HepG2 (cell line): Measurements from ENCODE around the gene IHH. TPM values are rescaled to one million over a fixed set of nuclear protein-coding genes. Genes with fewer than 3 reads are reported as not detected.

Source experiments
- ATAC-seq: fragments of 200-7000 bp; cut with Tn5 transposase; 3 replicates; pipeline ENCODE4 v1.9.1; 2020; ENCODE audit warnings: mild to moderate bottlenecking, moderate library complexity
- BruUV-seq: library from RNA; stranded (reverse); fragments of 400-500 nt; replicated peaks from 2 replicates; lab custom pipeline; 2021; lab: Mats Ljungman, UMichigan
- CTCF ChIA-PET: fragments of 300-600 bp; formaldehyde crosslinking; extraction: SDS; loops from one replicate; lab custom pipeline; 2021; ENCODE audit warnings: low total read pairs, inconsistent platforms, low intra/inter-chr PET ratio; lab: Yijun Ruan, JAX
- POLR2A ChIA-PET: fragments of 350-600 bp; sonication (Branson Sonifier 250); formaldehyde crosslinking; loops from one replicate; lab custom pipeline; 2020; ENCODE audit warnings: antibody characterized with exemption, inconsistent platforms; lab: Yijun Ruan, JAX
- DNase-seq: peaks from one replicate; pipeline ENCODE4 v3.0.0-alpha.2; 2015; ENCODE audit warnings: low spot score
- FAIRE-seq: peaks from 3 replicates; lab custom pipeline; 2011; peaks lifted over from hg19 to GRCh38; lab: Jason Lieb, UNC
- H2AFZ ChIP-seq: one replicate; pipeline ENCODE4 v1.6.1; 2011; ENCODE audit warnings: low read length, inconsistent platforms
- H3K27ac ChIP-seq: fragments of 300-600 bp; 3 replicates; pipeline ENCODE4 v1.8.0; 2011; ENCODE audit warnings: mixed run types, mild to moderate bottlenecking, mixed read lengths, low read length, inconsistent platforms; ENCODE audit not compliant: insufficient read depth; ENCODE audit errors: extremely low read length
- H3K27me3 ChIP-seq, 2 experiments: fragments of 200-600 bp in 1 of 2; 2 replicates in 1 of 2; 3 replicates in 1 of 2; pipeline versions ENCODE4 v1.6.0 to v1.8.0; 2011; ENCODE audit warnings: low read length in 2 of 2, mild to moderate bottlenecking in 2 of 2, moderate library complexity in 2 of 2, inconsistent platforms in 1 of 2; ENCODE audit not compliant: insufficient read depth in 2 of 2, control insufficient read depth in 1 of 2
- H3K36me3 ChIP-seq, 2 experiments: fragments of 200-600 bp in 1 of 2; replicated peaks in 1 of 2; 2 replicates in 1 of 2; 3 replicates in 1 of 2; pipeline versions ENCODE4 v1.5.1 to v1.8.0; 2011; ENCODE audit warnings: low read length in 2 of 2, inconsistent platforms in 1 of 2; ENCODE audit not compliant: insufficient read depth in 2 of 2, control insufficient read depth in 1 of 2
- H3K4me1 ChIP-seq: 2 replicates; pipeline ENCODE4 v1.5.1; 2012; ENCODE audit warnings: low read length, inconsistent platforms; ENCODE audit not compliant: insufficient read depth
- H3K4me2 ChIP-seq: 2 replicates; pipeline ENCODE4 v1.6.0; 2011; ENCODE audit warnings: low read depth, low read length, inconsistent platforms
- H3K4me3 ChIP-seq, 3 experiments: fragments of 200-600 bp in 1 of 3; sonication (generic), shearing (Covaris generic) in 1 of 3; replicated peaks in 1 of 3; 2 replicates each; pipeline ENCODE4 v1.5.1; 2011 to 2016; ENCODE audit warnings: low read length in 3 of 3, inconsistent platforms in 2 of 3, low read depth in 2 of 3, mild to moderate bottlenecking in 2 of 3, control low read depth in 1 of 3, mixed read lengths in 1 of 3; ENCODE audit not compliant: insufficient read depth in 1 of 3
- H3K79me2 ChIP-seq: one replicate; pipeline ENCODE4 v1.6.1; 2011; ENCODE audit warnings: low read length, inconsistent platforms; ENCODE audit not compliant: insufficient read depth
- H3K9ac ChIP-seq: 2 replicates; pipeline ENCODE4 v1.6.0; 2011; ENCODE audit warnings: mild to moderate bottlenecking, low read depth, low read length, inconsistent platforms; ENCODE audit not compliant: insufficient read depth
- H3K9me3 ChIP-seq: 2 replicates; pipeline ENCODE4 v1.5.1; 2012; ENCODE audit warnings: mild to moderate bottlenecking, low read length
- H4K20me1 ChIP-seq: 2 replicates; pipeline ENCODE4 v1.6.0; 2011; ENCODE audit warnings: inconsistent platforms, mild to moderate bottlenecking, low read length, moderate library complexity; ENCODE audit not compliant: insufficient read depth
- BCL6 ChIP-seq: IDR thresholded peaks from 2 replicates; pipeline ENCODE4 v1.6.1; 2016; ENCODE audit warnings: missing genetic modification reagents, missing compliant biosample characterization
- CCAR2 ChIP-seq: fragments of 200-400 bp; formaldehyde crosslinking; optimal IDR thresholded peaks from 2 replicates; pipeline ENCODE3; 2018; ENCODE audit warnings: low read depth, mild to moderate bottlenecking, low read length, moderate library complexity
- EZH2 ChIP-seq: conservative IDR thresholded peaks from 2 replicates; pipeline ENCODE4 v1.6.1; 2012; ENCODE audit warnings: mild to moderate bottlenecking, low read depth, low read length, moderate library complexity
- MAF1 ChIP-seq: sonication (generic); formaldehyde crosslinking; IDR thresholded peaks from 2 replicates; pipeline ENCODE4 v1.5.0; 2020; ENCODE audit warnings: missing genetic modification reagents, borderline replicate concordance
- REXO4 ChIP-seq: sonication (generic); formaldehyde crosslinking; IDR thresholded peaks from 2 replicates; pipeline ENCODE4 v1.8.0; 2022; ENCODE audit warnings: missing genetic modification reagents, mild to moderate bottlenecking, borderline replicate concordance
- RFXANK ChIP-seq: IDR thresholded peaks from 2 replicates; pipeline ENCODE4 v1.6.1; 2016
- TGIF2 ChIP-seq: IDR thresholded peaks from 2 replicates; pipeline ENCODE4 v1.6.1; 2016; ENCODE audit warnings: control low read depth, missing compliant biosample characterization
- YY1 ChIP-seq: IDR thresholded peaks from 2 replicates; pipeline ENCODE4 v1.6.1; 2011; ENCODE audit warnings: low read length, low read depth, moderate library complexity, mild to moderate bottlenecking; ENCODE audit not compliant: insufficient read depth, insufficient replicate concordance
- ZC3H13 ChIP-seq: sonication (generic); formaldehyde crosslinking; IDR thresholded peaks from 2 replicates; pipeline ENCODE4 v1.8.1; 2023; ENCODE audit warnings: mild to moderate bottlenecking, missing genetic modification reagents, moderate library complexity
- ZFP1 ChIP-seq: IDR thresholded peaks from 2 replicates; pipeline ENCODE4 v1.6.1; 2016
- ZNF20 ChIP-seq: sonication (generic); formaldehyde crosslinking; IDR thresholded peaks from 2 replicates; pipeline ENCODE4 v1.4.0; 2020; ENCODE audit warnings: mild to moderate bottlenecking, moderate library complexity, missing genetic modification reagents
- ZNF235 ChIP-seq: sonication (generic); formaldehyde crosslinking; IDR thresholded peaks from 2 replicates; pipeline ENCODE4 v1.8.1; 2023; ENCODE audit warnings: mild to moderate bottlenecking, missing genetic modification reagents, borderline replicate concordance
- ZNF256 ChIP-seq: sonication (generic); formaldehyde crosslinking; conservative IDR thresholded peaks from 2 replicates; pipeline ENCODE4 v1.4.0; 2020; ENCODE audit warnings: missing genetic modification reagents
- ZNF292 ChIP-seq: sonication (generic); formaldehyde crosslinking; IDR thresholded peaks from 2 replicates; pipeline ENCODE4 v1.8.1; 2022; ENCODE audit warnings: mild to moderate bottlenecking, low read depth, missing genetic modification reagents, borderline replicate concordance
- ZNF547 ChIP-seq: sonication (generic); formaldehyde crosslinking; IDR thresholded peaks from 2 replicates; pipeline ENCODE4 v1.5.1; 2020; ENCODE audit warnings: mild to moderate bottlenecking, missing genetic modification reagents
- ZNF550 ChIP-seq: sonication (generic); formaldehyde crosslinking; IDR thresholded peaks from 2 replicates; pipeline ENCODE4 v1.4.0; 2020; ENCODE audit warnings: mild to moderate bottlenecking, missing genetic modification reagents, borderline replicate concordance
- ZNF75D ChIP-seq: sonication (generic); formaldehyde crosslinking; IDR thresholded peaks from 2 replicates; pipeline ENCODE4 v1.8.1; 2023; ENCODE audit warnings: missing genetic modification reagents, mild to moderate bottlenecking, borderline replicate concordance
- ZNF777 ChIP-seq: sonication (generic); formaldehyde crosslinking; IDR thresholded peaks from 2 replicates; pipeline ENCODE4 v1.4.0; 2020; ENCODE audit warnings: missing genetic modification reagents
- ZNF891 ChIP-seq: sonication (generic); formaldehyde crosslinking; IDR thresholded peaks from 2 replicates; pipeline ENCODE4 v1.5.0; 2020; ENCODE audit warnings: mild to moderate bottlenecking, missing genetic modification reagents
- WGBS: methylation state at CpG from one replicate; pipeline ENCODE4 v1.1.6; 2017; ENCODE audit warnings: low lambda C conversion rate; 5-methylcytosine and 5-hydroxymethylcytosine counted together
- in situ Hi-C: cut with HindIII; loops from 2 replicates; pipeline ENCODE4 v1.10.0; 2017; ENCODE audit warnings: low pct_unique_long_range_greater_than_20kb; ENCODE audit not compliant: extremely low pct_ligation_motif_present
- intact Hi-C: fragments of 100-400 bp; cut with micrococcal nuclease; formaldehyde crosslinking; loops from one replicate; pipeline ENCODE4 v1.10.0; 2022; ENCODE audit not compliant: unreplicated experiment
- polyA plus RNA-seq, 8 experiments: library from polyadenylated mRNA; depleted of rRNA in 3 of 8; stranded (reverse) in 7 of 8; unstranded in 1 of 8; fragments of >200 nt; fragmentation: Illumina TruSeq in 4 of 8; extraction: Trizol in 4 of 8; gene quantifications; 2 replicates each; pipeline versions ENCODE4 v1.2.1 to v1.2.3, GENCODE V29; 2011 to 2016; ENCODE audit warnings: low read depth in 4 of 8, missing spikeins in 1 of 8, mixed read lengths in 1 of 8; ENCODE audit not compliant: insufficient read depth in 1 of 8
- total RNA-seq, 5 experiments: library from RNA; depleted of rRNA; stranded (reverse); fragments of >200 nt; fragmentation: Illumina TruSeq; extraction: Trizol; gene quantifications; 2 replicates each; pipeline ENCODE4 v1.2.3, GENCODE V29; 2016; ENCODE audit warnings: low read depth in 1 of 5
- TF ChIP-seq, protein P1 (sequence below): IDR thresholded peaks from 2 replicates; pipeline ENCODE4 v1.6.1; 2016; ENCODE audit warnings: low read depth

Gene IHH
- total and polyA plus RNA-seq, 2 of the 13 experiments (the other 11 are each of a cell fraction or from before 2014, with no cell fraction given) = 0.42 TPM; not detected in 1

DNA sequence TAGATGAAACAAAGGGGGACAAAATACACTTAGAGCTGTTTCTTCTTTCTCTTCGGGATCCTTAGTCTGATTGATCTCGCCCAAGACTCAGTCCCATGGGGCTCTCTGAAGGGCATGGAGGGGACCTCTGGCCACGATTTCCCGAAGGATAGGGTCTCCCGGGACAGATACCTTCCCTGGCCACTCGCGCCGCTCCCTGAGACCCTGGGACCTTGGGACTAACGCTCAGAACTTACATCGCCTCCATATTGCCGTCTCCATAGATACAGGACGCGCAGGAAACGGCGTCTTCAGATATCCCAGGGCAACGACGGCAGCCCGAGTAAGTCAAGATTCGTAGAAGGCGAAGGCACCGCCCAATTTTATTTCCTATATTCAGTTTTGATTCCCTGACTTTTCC, 19.5 kb downstream of the IHH start, which contains the start of gene CFAP65 (continued):
- TF ChIP-seq, protein P1, sequence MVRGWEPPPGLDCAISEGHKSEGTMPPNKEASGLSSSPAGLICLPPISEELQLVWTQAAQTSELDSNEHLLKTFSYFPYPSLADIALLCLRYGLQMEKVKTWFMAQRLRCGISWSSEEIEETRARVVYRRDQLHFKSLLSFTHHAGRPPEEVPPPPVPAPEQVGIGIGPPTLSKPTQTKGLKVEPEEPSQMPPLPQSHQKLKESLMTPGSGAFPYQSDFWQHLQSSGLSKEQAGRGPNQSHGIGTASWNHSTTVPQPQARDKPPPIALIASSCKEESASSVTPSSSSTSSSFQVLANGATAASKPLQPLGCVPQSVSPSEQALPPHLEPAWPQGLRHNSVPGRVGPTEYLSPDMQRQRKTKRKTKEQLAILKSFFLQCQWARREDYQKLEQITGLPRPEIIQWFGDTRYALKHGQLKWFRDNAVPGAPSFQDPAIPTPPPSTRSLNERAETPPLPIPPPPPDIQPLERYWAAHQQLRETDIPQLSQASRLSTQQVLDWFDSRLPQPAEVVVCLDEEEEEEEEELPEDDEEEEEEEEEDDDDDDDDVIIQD = no peak
- TF ChIP-seq ZFP1 (CRISPR knock-in tag) (no peak), ZNF550 (CRISPR knock-in tag) (no peak), ZNF75D (CRISPR knock-in tag) (no peak), CCAR2 (no peak), ZNF20 (CRISPR knock-in tag) (no peak), ZNF292 (no peak), REXO4 (CRISPR knock-in tag) (no peak), YY1 (no peak)

GRCh38 chr2:219038600-219038999, 22.1 kb downstream of the IHH start:
- no peaks in the 10 kb centered on the region for H3K36me3 ChIP-seq
- H3K27ac ChIP-seq = no peak overlapping the region
- intact Hi-C loops (no loop called here), in situ Hi-C loops (no loop called here)
- H3K9me3 ChIP-seq = no peaks in the 10 kb centered on the region
- no peak overlapping the region for H3K4me3 ChIP-seq
- no peak overlapping the region for H3K4me2 ChIP-seq
- TF ChIP-seq EZH2 (no peak), ZNF256 (CRISPR knock-in tag) (no peak), TGIF2 (no peak), BCL6 (CRISPR knock-in tag) (no peak), ZNF777 (no peak), ZC3H13 (no peak), MAF1 (CRISPR knock-in tag) (no peak), ZNF891 (no peak), ZNF547 (CRISPR knock-in tag) (no peak), ZNF235 (CRISPR knock-in tag) (no peak), RFXANK (CRISPR knock-in tag) (no peak)
- no peak overlapping the region for H3K9ac ChIP-seq
- DNase-seq = no peak
- BruUV-seq = no TSS peak
- peaks cover 5 to 46% of the 10 kb centered on the region in 2 experiments; a peak in 4 of 5 replicates for H3K27me3 ChIP-seq
- POLR2A ChIA-PET = no interaction called here
- CTCF ChIA-PET = no interaction called here
- H4K20me1 ChIP-seq = peaks cover 9% of the 10 kb centered on the region; the same call in 1 of the 2 replicates
- no CpG with 5 or more reads among the region's 1 CpG for WGBS
- no peaks in the 10 kb centered on the region for H3K79me2 ChIP-seq
- FAIRE-seq = no peak
- ATAC-seq = no peak; the same call in 2 of the 3 replicates
- no peak overlapping the region for H2AFZ ChIP-seq
- peaks cover 25% of the 10 kb centered on the region for H3K4me1 ChIP-seq
